Activated T-cell treated with anti-CD3 and anti-CD28 coated beads, Interleukin-2, amount 50 U/mL, for 72 hours (primary cell): ENCODE data around the gene SLX1A. TPM values are rescaled to one million over a fixed set of nuclear protein-coding genes. Genes with fewer than 3 reads are reported as not detected.
"Not testable (repeated sequence)": the region's sequence is repeated elsewhere in the genome, so short reads cannot be mapped to it uniquely, and the experiment has no call there.

ENCODE experiments used
- ATAC-seq, 2 donors: fragments of 150-1000 bp; cut with Tn5 transposase; replicated peaks in 1 of 2; 2 replicates each; pipeline ENCODE4 v1.10.0; 2021; ENCODE audit warnings: moderate library complexity in 2 of 2, mild to moderate bottlenecking in 1 of 2
- DNase-seq, 2 donors: peaks; one replicate each; pipeline ENCODE4 v3.0.0; 2021 to 2022; ENCODE audit warnings: mixed read lengths in 1 of 2
- H3K27ac Mint-ChIP-seq: one replicate; pipeline ENCODE4 v1.8.0; 2022; ENCODE audit warnings: mild to moderate bottlenecking, moderate library complexity, mixed read lengths
- H3K27me3 Mint-ChIP-seq: one replicate; pipeline ENCODE4 v1.8.0; 2022; ENCODE audit warnings: low read depth, mixed read lengths
- H3K36me3 Mint-ChIP-seq, 2 donors: one replicate each; pipeline ENCODE4 v1.8.0; 2022; ENCODE audit warnings: mixed read lengths in 2 of 2, mild to moderate bottlenecking in 1 of 2; ENCODE audit not compliant: insufficient read depth in 2 of 2
- H3K4me1 Mint-ChIP-seq: one replicate; pipeline ENCODE4 v1.8.0; 2022; ENCODE audit warnings: low read depth, mixed read lengths
- H3K4me3 Mint-ChIP-seq, 2 donors: one replicate each; pipeline ENCODE4 v1.8.0; 2022; ENCODE audit warnings: mild to moderate bottlenecking in 2 of 2, mixed read lengths in 2 of 2, moderate library complexity in 2 of 2
- H3K9me3 Mint-ChIP-seq, 2 donors: one replicate each; pipeline ENCODE4 v1.8.0; 2022; ENCODE audit warnings: mixed read lengths in 2 of 2
- total RNA-seq, 2 donors: library from RNA; stranded (reverse); gene quantifications; one replicate each; pipeline ENCODE4 v1.2.3, GENCODE V29; 2022

Gene SLX1A
- 100 to 1,000 TPM in 1 of 2 donors, 10 to 100 TPM in 1; 48.1 to 129 TPM for total RNA-seq

- not testable (repeated sequence) for H3K4me3 Mint-ChIP-seq, H3K27ac Mint-ChIP-seq, H3K9me3 Mint-ChIP-seq, DNase-seq, H3K36me3 Mint-ChIP-seq, H3K4me1 Mint-ChIP-seq, H3K27me3 Mint-ChIP-seq
- peak; percentile 87 to 90 for ATAC-seq
These were observed at the start of gene SLX1A, which contains the start of gene BOLA2B for GRCh38 chr16:30193615-30194014. Gene SLX1A (plus strand): TSS chr16:30193875. CDS start chr16:30194085, 210 bp downstream. Gene BOLA2B (minus strand): TSS chr16:30193666. CDS start chr16:30193595, 71 bp downstream.

DNA sequence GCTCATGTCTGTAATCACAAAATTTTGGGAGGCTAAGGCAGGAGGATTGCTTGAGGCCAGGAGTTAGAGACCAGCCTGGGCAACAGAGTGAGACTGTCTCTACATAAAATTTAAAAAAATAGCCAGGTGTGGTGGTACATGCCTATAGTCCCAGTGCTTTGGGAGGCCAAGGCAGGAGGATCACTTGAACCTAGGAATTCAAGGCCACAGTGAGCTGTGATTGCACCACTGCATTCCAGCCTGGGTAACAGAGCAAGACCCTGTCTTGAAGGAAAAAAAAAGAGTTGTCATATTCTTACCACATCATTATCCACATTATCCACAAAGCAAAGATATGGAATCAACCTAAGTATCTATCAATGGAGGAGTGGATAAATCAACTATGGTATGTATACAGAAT is 49.7 kb upstream of the SLX1A start:
- Mint-ChIP-seq H3K27ac (no peak overlapping the region), H3K36me3 (peaks cover 0 to 2% of the 10 kb centered on the region in 2 donors), H3K4me3 (no peak overlapping the region), H3K9me3 (no peaks in the 10 kb centered on the region), H3K27me3 (no peaks in the 10 kb centered on the region), H3K4me1 (peaks cover 33% of the 10 kb centered on the region)
- ATAC-seq (no peak), DNase-seq (no peak)

GRCh38 chr16:30144917-30145316 is 48.8 kb upstream of the SLX1A start:
- ATAC-seq (no peak), DNase-seq (no peak)
- H3K36me3 Mint-ChIP-seq = peaks cover 3 to 9% of the 10 kb centered on the region in 2 donors
- H3K4me3 Mint-ChIP-seq = no peak overlapping the region
- no peak overlapping the region for H3K27ac Mint-ChIP-seq
- peaks cover 3% of the 10 kb centered on the region in 2 donors for H3K9me3 Mint-ChIP-seq
- H3K27me3 Mint-ChIP-seq = no peaks in the 10 kb centered on the region
- H3K4me1 Mint-ChIP-seq = peaks cover 24% of the 10 kb centered on the region

DNA sequence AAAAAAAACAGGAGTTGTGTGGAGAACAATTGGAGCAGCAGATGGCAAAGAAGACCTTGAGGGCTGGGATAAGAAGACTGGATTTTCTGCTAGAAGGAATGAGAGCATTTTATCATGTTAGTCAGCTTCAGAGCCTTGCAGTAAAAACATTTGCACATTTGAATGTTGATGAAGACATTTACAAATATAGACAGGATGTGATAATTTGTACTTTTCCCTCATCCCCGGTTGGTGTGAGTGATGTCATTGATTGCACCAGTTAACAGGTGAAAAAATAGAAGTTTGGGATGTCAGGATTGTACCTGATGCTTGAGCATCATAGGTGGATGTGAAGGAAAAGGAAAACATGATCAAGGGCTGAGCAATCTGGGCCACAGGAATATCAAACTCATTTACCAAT is 48.0 kb upstream of the SLX1A start:
- peaks cover 18% of the 10 kb centered on the region for H3K4me1 Mint-ChIP-seq
- H3K36me3 Mint-ChIP-seq = peaks cover 3 to 9% of the 10 kb centered on the region in 2 donors
- ATAC-seq (no peak), DNase-seq (no peak)
- peaks cover 3% of the 10 kb centered on the region in 2 donors for H3K9me3 Mint-ChIP-seq
- no peaks in the 10 kb centered on the region for H3K27me3 Mint-ChIP-seq
- no peak overlapping the region for H3K4me3 Mint-ChIP-seq
- no peak overlapping the region for H3K27ac Mint-ChIP-seq

DNA sequence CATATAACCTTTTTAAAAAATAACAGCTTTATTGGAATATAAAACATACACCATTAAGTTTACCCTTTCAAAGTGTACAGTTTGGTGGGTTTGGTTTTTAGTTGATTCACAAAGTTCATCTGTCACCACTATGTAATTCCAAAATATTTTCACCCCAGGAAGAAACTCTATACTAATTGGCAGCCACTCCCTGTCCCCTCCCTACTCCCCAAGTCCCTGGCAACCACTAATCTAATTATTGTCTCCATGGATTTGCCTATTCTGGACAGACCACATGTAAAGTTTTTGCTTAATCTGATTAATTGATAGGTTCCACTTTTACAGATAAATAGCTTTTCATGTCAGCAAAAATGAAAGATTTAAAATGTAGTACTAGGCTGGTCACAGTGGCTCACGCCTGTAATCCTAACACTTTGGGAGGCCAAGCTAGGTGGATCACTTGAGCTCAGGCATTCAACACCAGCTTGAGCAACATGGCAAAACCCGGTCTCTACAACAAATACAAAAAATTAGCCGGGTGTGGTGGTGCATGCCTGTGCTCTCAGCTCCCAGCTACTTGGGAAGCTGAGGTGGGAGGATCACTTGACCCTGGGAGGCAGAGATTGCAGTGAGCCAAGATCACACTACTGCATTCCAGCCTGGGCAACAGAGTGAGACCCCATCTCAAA is 45.7 kb upstream of the SLX1A start:
- Mint-ChIP-seq H3K4me1 (peaks cover 7% of the 10 kb centered on the region), H3K4me3 (no peak overlapping the region), H3K9me3 (peaks cover 3% of the 10 kb centered on the region in 2 donors), H3K36me3 (peaks cover 3 to 9% of the 10 kb centered on the region in 2 donors), H3K27me3 (no peaks in the 10 kb centered on the region), H3K27ac (no peak overlapping the region)
- DNase-seq = no peak
- ATAC-seq = no peak

DNA sequence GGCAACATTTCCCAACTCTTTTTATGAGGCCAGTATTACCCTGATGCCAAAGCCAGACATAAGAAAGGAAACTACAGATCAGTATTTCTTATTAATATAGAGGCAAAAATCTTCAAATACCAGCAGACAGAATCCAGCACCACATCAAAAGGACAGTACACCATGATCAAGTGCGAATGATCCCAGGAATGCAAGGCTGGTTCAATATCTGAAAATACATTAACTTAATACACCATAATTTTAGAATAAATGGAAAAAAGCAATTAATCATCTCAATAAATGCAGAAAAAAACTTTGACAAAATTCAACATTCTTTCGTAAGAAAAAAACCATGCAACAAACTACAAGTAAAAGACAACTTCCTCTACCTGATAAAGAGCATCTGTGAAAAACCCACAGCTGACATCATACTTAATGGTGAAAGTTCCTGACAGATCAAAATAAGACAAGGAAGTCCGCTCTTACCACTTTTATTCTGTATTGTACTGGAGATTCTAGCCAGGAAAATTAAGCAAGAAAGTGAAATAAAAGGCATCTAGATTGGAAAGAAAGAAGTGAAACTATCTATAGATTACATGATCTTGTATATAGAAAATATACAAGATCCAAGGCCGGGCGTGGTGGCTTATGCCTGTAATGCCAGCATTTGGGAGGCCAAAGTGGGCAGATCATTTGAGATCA is 44.3 kb upstream of the SLX1A start:
- peaks cover 3 to 9% of the 10 kb centered on the region in 2 donors for H3K36me3 Mint-ChIP-seq
- H3K9me3 Mint-ChIP-seq = peaks cover 3% of the 10 kb centered on the region in 2 donors
- H3K4me3 Mint-ChIP-seq = no peak overlapping the region
- no peak overlapping the region for H3K27ac Mint-ChIP-seq
- ATAC-seq (no peak), DNase-seq (no peak)
- H3K4me1 Mint-ChIP-seq = no peaks in the 10 kb centered on the region
- no peaks in the 10 kb centered on the region for H3K27me3 Mint-ChIP-seq

DNA sequence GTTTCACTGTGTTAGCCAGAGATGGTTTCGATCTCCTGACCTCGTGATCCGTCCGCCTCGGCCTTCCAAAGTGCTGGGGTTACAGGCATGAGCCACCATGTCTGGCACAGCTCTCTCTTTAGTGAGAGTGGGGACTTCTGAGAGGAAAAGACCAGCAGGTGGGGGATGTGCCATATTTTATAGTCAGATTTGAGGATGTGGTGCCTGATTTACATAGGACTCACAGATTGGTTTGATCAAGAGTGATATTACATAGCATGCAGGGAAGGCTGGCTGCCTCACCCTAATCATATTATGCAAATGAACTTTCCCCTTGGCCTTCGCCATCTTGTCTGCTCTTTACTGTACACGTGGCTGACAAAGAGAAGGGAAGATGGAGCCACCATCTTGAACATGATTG is 42.6 kb upstream of the SLX1A start:
- no peak overlapping the region for H3K27ac Mint-ChIP-seq
- H3K9me3 Mint-ChIP-seq = peaks cover 3% of the 10 kb centered on the region in 2 donors
- no peak for DNase-seq
- H3K4me3 Mint-ChIP-seq = no peak overlapping the region
- H3K36me3 Mint-ChIP-seq = peaks cover 3 to 9% of the 10 kb centered on the region in 2 donors
- H3K4me1 Mint-ChIP-seq = no peaks in the 10 kb centered on the region
- H3K27me3 Mint-ChIP-seq = no peaks in the 10 kb centered on the region
- no peak for ATAC-seq

DNA sequence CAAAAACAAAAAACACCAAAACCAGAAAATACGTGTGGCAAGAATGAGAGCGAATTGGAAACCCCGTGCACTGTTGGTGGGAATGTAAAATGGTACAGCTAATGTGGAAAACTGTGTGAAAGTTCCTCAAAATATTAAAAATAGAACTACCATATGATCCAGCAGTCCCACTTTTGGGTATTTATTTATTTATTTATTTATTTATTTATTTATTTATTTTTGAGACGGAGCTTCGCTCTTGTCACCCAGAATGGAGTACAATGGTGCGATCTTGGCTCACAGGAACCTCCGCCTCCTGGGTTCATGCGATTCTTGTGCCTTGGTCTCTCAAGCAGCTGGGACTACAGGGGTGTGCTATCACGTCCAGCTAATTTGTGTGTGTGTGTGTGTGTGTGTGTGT is 41.2 kb upstream of the SLX1A start:
- Mint-ChIP-seq H3K4me3 (no peak overlapping the region), H3K27me3 (no peaks in the 10 kb centered on the region), H3K27ac (no peak overlapping the region), H3K4me1 (no peaks in the 10 kb centered on the region), H3K9me3 (peaks cover 3% of the 10 kb centered on the region in 2 donors), H3K36me3 (peaks cover 3 to 9% of the 10 kb centered on the region in 2 donors)
- DNase-seq (no peak), ATAC-seq (no peak)

DNA sequence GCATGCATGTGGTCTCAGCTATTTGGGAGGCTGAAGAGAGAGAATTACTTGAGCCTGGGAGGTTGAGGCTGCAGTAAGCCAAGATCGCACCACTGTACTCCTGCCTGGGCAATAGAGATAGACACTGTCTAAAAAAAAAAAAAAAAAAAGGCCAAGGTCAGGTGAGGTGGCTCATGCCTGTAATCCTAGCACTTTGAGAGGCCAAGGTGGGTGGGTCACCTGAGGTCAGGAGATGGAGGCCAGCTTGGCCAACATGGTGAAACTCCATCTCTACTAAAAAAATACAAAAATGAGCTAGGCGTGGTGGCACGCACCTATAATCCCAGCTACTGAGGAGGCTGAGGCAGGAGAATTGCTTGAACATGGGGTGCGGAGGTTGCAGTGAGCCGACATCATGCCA is 38.5 kb upstream of the SLX1A start:
- H3K27me3 Mint-ChIP-seq = no peaks in the 10 kb centered on the region
- no peaks in the 10 kb centered on the region for H3K36me3 Mint-ChIP-seq
- no peak for ATAC-seq
- no peak overlapping the region for H3K27ac Mint-ChIP-seq
- no peak overlapping the region for H3K4me3 Mint-ChIP-seq
- H3K4me1 Mint-ChIP-seq = no peaks in the 10 kb centered on the region
- no peaks in the 10 kb centered on the region for H3K9me3 Mint-ChIP-seq
- DNase-seq = no peak

GRCh38 chr16:30157214-30157613 is 36.5 kb upstream of the SLX1A start:
- Mint-ChIP-seq H3K27ac (no peak overlapping the region), H3K9me3 (no peaks in the 10 kb centered on the region), H3K27me3 (no peaks in the 10 kb centered on the region), H3K4me1 (no peaks in the 10 kb centered on the region), H3K4me3 (no peak overlapping the region), H3K36me3 (no peaks in the 10 kb centered on the region)
- ATAC-seq (no peak), DNase-seq (no peak)

DNA sequence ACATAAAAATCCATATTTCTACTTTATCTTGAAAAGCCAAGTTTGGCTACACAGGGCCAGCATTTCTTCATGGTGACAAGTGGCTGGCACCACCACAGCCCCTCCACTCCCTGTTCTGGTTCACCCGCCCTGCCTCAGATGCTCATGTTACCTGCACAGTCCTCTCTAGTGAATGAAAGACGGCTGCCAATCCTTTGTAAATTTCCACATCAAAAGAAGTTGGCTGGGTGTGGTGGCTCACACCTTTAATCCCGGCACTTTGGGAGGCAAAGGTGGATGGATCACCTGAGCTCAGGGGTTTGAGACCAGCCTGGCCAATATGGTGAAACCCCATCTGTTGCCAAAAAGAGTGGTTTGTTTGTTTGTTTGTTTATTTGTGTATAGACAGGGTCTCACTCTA is 30.1 kb upstream of the SLX1A start:
- H3K4me1 Mint-ChIP-seq = peaks cover 24% of the 10 kb centered on the region
- no peaks in the 10 kb centered on the region for H3K9me3 Mint-ChIP-seq
- no peak for DNase-seq
- no peak overlapping the region for H3K4me3 Mint-ChIP-seq
- H3K27ac Mint-ChIP-seq = no peak overlapping the region
- no peaks in the 10 kb centered on the region for H3K36me3 Mint-ChIP-seq
- H3K27me3 Mint-ChIP-seq = no peaks in the 10 kb centered on the region
- no peak for ATAC-seq

- peaks cover 24% of the 10 kb centered on the region for H3K4me1 Mint-ChIP-seq
- no peaks in the 10 kb centered on the region for H3K9me3 Mint-ChIP-seq
- no peak overlapping the region for H3K27ac Mint-ChIP-seq
- no peaks in the 10 kb centered on the region for H3K36me3 Mint-ChIP-seq
- ATAC-seq (no peak), DNase-seq (no peak)
- H3K27me3 Mint-ChIP-seq = no peaks in the 10 kb centered on the region
- peak overlapping the region in 1 of 2 donors; percentile 25 for H3K4me3 Mint-ChIP-seq
These were observed 27.3 kb upstream of the SLX1A start for GRCh38 chr16:30166202-30166902.

DNA sequence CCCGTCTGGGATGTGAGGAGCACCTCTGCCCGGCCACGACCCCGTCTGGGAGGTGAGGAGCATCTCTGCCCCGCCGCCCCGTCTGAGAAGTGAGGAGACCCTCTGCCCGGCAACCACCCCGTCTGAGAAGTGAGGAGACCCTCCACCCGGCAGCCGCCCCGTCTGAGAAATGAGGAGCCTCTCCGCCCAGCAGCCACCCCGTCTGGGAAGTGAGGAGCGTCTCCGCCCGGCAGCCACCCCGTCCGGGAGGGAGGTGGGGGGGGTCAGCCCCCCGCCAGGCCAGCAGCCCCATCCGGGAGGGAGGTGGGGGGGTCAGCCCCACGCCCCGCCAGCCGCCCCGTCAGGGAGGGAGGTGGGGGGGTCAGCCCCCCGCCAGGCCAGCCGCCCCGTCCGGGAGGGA is 24.9 kb upstream of the SLX1A start:
- ATAC-seq, DNase-seq, H3K9me3 Mint-ChIP-seq, H3K36me3 Mint-ChIP-seq, H3K4me3 Mint-ChIP-seq, H3K27ac Mint-ChIP-seq, H3K27me3 Mint-ChIP-seq: not testable (repeated sequence)
- peaks cover 24% of the 10 kb centered on the region for H3K4me1 Mint-ChIP-seq
